GM23248 (cell line): ENCODE results near the gene PPP6R1.

Experiments used
- EZH2 ChIP-seq: fragments of 200-600 bp; sonication (generic); IDR thresholded peaks from 2 replicates; pipeline ENCODE4 v1.6.1; 2018; ENCODE audit warnings: antibody characterized with exemption, mild to moderate bottlenecking; ENCODE audit not compliant: insufficient read depth, poor library complexity, severe bottlenecking
- EZH2phosphoT487 ChIP-seq: fragments of 200-600 bp; sonication (generic); IDR thresholded peaks from 2 replicates; pipeline ENCODE4 v1.6.1; 2018; ENCODE audit warnings: antibody characterized with exemption, moderate library complexity, mild to moderate bottlenecking, low read depth; ENCODE audit not compliant: insufficient read depth

- no peak for TF ChIP-seq EZH2
- TF ChIP-seq EZH2phosphoT487 = no peak
These were observed 3.5 kb upstream of the PPP6R1 start for GRCh38 chr19:55262359-55262758.
